GM19035 (cell line): ENCODE results near the gene CPNE2.
"Not testable (repeated sequence)": the region's sequence is repeated elsewhere in the genome, so short reads cannot be mapped to it uniquely, and the experiment has no call there.

Source experiments
- ATAC-seq: cut with Tn5 transposase; IDR thresholded peaks from one replicate; pipeline ENCODE4 v1.9.1; 2021; ENCODE audit not compliant: unreplicated experiment

CPNE2 gene

DNA sequence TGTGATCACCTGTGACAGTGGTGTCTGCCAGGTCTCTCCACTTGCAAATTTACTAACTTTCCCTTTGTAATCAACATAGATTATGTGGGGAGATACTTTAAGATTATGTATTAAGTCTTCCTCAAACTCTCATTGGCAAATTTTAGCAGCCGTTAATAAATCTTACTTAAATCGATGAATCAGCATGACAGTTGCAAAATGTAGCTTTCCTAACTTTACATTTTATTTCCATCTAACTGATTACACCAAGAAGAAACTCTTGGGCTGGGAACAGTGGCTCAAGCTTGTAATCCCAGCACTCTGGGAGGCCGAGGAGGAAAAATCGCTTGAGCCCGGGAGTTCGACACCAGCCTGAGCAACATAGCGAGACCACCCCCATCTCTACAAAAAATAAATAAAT lies 23.3 kb upstream of the CPNE2 start:
- ATAC-seq: no peak

DNA sequence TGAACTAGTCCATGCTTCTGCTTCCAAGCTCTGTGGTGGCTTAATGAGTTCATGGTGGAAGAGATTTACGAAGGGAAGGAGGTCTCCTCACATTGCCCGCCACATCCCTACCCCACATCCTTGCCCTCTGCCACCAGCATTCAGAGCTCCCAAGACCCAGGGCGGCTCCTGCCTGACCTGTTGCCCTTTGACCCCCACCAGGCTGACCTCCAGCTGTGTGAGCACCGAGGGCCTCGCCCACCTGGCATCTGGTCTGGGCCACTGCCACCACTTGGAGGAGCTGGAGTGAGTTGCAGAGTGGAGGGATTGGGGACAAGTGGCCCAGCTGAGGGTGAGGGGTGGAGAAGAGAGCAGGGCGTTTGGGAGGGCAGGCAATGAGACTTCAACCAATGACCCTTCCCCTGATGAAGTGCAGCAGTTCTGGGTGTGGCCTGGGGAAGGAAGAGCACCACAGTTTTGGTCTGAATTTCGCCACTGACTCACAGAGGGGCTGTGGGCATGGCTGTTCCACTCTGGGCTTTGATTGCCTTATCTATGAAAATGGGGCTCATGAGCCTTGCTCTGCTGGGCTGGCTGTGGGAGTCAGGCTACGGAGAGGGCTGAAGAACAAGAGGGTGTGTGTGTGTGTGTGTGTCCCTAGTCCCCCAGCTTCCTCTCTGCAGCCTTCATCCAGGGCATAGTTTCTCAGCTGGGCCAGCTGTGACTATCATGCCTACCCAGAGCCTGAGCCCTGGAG lies 22.6 kb upstream of the CPNE2 start:
- no peak for ATAC-seq

DNA sequence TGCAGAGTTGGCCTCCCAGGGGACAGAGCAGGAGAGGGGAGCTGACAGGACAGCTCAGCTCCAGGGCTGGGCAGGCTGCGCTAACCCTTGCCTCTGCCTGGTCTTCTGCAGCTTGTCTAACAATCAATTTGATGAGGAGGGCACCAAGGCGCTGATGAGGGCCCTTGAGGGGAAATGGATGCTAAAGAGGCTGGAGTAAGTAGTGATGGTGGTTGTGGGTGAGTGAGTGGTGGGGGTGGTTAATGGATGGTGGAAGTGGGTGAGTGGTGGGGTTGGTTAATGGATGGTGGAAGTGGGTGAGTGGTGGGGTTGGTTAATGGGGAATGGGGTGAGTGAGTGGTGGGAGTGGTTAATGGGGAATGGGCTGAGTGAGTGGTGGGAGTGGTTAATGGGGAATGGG lies 22.0 kb upstream of the CPNE2 start:
- no peak for ATAC-seq

DNA sequence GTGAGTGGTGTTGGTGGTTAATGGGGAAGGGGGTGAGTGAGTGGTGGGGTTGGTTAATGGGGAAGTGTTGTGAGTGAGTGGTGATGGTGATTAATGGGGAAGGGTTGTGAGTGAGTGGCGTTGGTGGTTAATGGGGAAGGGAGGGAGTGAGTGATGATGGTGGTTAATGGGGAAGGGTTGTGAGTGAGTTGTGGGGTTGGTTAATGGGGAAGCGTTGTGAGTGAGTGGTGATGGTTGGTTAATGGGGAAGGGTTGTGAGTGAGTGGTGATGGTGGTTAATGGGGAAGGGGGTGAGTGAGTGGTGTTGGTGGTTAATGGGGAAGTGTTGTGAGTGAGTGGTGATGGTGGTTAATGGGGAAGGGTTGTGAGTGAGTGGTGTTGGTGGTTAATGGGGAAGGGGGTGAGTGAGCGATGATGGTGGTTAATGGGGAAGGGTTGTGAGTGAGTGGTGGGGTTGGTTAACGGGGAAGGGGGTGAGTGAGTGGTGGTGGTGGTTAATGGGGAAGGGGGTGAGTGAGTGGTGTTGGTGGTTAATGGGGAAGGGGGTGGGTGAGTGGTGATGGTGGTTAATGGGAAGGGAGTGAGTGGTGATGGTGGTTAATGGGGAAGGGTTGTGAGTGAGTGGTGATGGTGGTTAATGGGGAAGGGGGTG lies 21.2 kb upstream of the CPNE2 start:
- ATAC-seq: not testable (repeated sequence)

DNA sequence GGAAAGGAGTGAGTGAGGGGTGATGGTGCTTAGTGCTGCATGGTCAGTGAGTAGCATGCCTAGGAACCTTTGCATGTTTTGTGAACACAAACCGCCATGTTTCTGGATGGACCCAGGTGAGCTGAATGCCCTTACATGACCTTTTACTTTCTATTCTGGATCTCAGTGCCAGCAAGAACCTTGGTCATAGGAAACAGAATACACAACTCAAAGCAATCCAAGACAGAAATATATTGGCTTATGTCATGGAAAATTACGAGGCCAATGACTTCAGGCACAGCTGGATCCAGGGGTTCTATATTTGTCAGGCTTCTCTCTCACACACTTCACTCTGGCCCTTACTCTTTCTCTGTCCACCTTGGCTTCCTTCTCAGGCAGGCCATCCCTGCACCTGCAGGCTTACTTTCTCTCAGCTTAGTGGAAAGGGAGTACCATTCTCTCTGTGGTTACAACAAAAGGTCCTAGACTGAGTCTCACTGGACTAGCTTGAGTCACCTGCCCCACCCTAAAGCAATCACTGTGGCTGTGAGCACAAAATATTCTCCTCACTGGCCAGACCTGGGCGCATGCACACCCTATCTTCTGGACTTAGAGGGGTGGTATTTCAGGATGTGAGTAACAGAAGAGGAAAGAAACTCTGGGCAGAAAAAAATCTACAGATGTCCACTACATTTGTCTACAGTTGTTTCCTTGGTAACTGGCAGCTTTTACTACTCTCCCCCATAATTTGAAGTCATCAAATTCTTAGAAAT lies 20.4 kb upstream of the CPNE2 start:
- ATAC-seq: no peak

DNA sequence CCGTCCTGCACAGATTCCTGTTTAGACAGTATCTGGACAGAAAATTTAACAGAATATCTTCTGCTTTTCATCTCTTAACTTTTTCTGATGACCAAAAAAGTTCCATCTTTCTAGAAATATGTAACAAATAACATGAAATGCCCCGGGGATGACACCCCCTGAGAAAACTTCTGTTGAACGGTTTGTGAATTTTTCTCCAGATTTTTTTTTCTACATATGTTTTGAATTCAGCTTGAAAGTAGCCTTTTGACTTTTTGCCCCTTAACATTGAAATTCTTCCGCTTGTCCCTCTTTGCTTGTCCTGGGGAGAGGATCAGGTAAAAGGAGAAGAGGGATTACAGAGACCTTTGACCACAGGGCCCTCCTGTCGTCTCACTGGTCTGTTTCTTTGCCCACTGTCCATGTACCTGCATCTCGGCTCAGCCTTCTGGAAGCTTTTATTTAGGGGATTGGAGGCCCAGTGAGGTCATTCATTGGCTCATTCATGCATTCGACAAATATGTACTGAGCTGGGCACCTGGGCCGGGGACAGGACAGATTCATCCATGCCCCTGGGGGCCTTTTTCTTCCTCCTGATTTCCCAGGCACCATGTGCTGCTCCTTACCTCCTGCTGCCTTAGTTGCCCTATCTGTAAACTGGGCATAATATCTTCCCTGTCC lies 19.6 kb upstream of the CPNE2 start:
- ATAC-seq: no peak

DNA sequence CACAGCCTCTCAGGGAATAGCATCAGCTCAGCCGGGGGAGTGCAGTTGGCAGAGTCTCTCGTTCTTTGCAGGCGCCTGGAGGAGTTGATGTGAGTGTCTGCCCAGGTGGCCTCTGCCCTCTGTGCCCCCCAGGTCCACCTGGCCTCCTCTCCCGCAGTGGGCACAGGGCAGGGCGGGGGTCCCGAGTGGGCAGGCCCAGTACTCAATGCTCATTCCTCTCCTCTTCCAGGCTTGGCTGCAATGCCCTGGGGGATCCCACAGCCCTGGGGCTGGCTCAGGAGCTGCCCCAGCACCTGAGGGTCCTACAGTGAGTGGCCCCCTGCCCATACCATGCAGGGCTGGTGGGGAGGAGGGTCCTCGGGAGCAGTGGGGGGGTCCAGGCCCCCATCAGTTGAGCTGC lies 14.7 kb upstream of the CPNE2 start:
- no peak for ATAC-seq

DNA sequence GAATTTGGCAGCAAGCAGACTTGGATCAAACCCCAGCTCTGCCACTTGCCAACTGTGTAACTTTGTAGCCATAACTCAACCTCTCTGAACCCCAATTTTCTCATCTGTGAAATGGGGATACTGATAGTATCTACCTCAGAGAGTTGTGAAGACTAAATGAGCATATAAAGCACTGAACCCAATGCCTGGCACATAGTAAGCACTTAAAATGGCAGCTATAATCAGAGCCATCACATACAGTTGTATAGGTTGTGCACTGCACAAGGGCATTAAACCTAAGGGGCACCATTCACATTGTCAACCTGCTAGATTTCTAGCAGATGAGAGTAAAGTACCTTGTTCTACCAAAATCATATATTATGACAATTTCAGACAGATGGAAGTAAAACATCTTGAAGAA lies 10.6 kb upstream of the CPNE2 start:
- no peak for ATAC-seq

DNA sequence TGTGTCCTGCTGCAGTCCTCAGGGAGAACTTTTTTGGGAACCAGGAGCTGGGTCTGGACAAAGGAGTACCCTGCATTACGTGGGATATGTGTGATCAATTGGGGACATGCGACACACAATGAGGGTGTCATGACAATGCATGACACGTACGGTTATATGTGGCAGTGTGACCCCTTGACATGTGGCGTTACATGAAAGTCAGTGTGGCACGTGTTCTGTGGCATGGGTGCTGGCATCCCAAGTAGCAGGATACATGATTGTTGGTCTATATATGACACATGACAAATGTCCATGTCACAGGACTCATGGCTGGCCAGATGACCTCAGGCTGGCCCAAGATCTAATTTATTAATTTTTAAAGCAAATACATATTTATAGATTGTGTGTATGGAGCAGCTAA lies 9.7 kb upstream of the CPNE2 start:
- ATAC-seq: no peak

DNA sequence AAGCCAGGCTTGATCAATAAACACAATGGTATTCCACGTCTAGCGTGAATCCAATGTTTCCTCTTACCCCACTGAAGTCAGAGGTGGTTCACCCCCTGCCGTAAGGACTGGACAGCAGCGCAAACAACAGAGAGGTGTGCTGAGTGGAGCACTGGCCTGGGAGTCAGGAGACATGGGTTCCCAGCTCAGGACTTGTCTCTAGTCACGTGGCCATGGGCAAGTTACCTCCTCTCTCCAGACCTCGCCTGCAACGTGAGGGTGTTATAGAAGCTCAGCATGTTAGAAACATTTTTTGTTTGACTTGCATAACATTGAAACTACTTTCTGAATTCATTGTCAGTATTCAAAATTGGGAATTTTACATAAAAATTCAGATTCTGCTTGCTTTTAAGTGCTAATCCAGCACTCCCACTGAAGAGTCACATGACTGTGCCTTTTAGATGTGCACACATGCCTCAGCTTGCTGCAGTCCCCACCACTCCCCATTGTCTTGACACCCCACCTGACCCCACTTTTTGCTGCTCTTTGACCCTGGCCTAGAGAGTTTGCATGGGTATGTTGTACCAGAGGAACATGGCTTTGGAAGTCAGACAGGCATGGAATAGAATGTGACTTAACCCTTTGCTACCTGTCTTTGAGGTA lies 8.8 kb upstream of the CPNE2 start:
- ATAC-seq: no peak

DNA sequence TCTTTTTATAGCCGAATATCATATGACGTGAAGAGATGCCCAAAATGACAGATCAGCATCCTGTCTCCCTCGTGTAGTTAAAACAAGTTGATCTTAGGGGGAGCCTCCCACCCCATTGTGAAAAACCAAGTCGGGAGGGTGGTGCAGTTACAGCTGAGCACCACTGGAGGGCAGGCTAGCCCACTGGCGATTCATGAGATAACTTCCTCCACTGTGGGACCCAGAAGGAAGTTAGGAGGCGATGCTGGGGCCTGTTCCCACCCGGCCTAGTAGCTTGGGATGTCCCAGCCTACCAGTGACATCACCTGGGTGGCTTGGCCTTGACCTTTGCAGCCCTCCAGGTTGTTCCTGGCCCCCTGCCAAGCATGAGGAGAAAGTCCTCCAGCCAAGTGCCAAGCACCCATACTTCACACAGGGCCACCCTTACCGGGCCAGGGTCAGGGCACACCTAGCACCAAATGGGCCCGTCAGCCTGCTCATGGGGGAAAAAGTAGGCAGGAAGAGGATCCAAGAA lies 8.1 kb upstream of the CPNE2 start:
- no peak for ATAC-seq

DNA sequence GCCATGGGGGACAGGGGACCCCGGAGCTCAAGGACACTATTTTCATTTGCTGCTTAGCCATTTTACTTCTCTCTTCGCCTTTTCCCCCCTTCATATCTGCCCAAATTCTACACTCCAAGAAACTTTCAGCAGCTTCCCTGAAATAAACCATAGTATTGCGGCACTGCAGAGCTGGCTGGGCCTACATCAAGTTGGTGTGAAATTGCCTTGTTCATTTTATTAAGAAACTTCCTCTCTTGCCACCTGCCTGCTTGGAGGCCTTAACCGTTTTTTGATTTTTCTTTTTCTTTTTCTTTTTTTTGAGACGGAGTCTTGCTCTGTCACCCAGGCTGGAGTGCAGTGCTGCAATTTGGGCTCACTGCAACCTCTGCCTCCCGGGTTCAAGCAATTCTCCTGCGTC lies 7.4 kb upstream of the CPNE2 start:
- ATAC-seq: no peak

DNA sequence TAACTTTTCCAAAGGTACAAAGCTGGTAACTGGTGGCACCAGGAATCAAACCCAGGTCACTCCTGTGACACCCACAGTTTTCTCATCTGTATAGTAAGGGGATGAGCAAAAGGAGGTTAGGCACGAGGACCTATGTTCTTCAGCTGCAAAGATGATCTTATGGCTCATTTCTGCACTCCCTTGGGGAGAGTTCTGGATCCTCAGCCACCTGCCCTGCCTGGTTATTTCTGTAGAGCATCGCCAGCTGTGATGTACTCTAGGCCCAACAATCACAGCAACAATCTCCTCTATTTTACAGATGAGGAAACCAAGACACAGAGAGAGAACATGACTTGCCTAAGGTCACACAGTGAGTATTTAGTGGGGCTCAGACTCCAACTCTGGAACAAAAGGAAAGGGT lies 5.4 kb upstream of the CPNE2 start:
- ATAC-seq: no peak

DNA sequence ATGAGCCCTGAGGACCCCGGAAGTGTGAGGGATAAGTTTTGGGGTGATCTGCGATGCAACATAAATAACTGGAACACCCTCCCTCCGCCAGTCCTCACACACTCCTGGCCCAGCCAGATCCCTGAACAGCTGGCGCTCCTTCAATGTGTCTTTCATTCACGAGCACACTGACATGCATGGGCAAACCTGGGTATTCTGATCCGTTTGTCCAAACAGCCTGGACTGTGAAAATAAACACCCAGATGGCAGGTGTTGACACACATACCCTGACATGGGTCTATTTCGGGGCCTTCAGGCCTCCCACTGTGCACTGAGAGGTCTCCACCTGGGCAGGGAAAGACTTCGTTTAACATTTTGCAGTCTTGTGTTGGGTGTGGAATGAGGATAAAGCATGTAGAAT lies 3.0 kb upstream of the CPNE2 start:
- no peak for ATAC-seq

DNA sequence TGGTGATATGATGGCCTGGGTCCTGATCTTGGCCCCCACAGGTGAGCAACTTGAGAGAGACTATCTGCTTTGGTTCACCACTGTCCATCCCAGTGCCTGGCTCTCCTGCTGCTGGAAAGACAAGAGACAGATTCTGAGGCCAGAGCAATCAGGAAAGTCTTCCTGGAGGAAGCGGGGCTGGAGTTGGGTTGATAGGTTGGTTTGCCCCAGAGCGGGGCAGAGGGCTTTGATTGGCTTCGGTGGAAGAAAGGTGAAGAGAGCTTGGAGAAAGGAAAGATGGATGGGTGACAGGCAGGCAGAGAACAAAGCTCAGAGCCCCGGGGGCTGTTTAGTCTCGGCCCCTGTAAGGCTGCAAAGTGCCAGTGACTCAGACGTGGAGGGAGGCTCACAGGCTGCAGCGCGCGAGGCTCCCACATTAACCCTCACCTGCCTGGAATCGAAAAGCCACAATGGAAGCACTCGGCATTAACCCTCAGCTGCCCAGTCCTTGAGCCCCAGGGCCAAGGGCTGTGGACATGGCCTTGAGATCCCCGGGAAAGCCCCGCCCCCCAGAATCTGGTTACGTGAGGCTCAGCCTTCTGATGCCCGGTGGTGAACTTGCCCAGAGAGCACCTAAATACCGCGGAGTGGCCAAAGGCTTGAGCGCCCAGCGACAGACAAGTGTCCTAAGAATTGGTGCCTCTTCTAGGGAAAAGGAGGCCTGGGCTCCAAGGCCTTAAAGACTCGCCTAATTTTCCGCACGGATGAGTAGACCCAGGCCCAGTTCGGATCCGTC lies 996 bp upstream of the CPNE2 start:
- no peak for ATAC-seq

DNA sequence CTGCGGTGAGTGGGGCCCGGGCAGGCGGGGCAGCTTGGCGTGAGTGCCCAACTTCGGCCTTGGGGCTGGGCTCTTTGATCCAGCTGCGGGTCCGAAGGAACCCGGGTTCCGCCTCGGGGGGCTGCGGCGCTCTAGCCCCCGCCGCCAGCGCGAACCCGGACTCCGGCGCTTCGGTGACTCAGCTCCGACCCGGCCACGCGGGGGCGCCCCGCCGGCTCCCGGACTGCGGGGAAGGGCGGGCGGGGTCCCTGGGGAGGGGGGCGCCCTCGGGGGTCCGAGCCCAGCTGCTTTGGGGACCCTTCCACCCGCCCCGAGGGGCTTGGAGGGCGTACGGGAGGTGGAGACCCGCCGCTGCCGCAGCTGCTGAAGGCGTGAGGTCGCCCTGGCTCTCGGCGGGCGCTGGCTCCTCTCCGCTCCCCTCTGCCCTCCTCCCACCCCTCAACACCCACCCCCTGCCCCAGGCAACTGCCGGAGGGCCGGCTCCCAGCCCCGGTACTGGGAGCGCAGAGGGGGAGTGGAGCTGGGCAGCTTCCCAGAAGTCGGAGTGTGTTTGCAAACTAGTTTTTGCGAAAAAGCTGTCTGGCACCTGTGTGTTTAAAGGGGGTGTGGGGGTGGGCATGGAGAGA lies 516 bp downstream of the CPNE2 start:
- ATAC-seq: no peak

DNA sequence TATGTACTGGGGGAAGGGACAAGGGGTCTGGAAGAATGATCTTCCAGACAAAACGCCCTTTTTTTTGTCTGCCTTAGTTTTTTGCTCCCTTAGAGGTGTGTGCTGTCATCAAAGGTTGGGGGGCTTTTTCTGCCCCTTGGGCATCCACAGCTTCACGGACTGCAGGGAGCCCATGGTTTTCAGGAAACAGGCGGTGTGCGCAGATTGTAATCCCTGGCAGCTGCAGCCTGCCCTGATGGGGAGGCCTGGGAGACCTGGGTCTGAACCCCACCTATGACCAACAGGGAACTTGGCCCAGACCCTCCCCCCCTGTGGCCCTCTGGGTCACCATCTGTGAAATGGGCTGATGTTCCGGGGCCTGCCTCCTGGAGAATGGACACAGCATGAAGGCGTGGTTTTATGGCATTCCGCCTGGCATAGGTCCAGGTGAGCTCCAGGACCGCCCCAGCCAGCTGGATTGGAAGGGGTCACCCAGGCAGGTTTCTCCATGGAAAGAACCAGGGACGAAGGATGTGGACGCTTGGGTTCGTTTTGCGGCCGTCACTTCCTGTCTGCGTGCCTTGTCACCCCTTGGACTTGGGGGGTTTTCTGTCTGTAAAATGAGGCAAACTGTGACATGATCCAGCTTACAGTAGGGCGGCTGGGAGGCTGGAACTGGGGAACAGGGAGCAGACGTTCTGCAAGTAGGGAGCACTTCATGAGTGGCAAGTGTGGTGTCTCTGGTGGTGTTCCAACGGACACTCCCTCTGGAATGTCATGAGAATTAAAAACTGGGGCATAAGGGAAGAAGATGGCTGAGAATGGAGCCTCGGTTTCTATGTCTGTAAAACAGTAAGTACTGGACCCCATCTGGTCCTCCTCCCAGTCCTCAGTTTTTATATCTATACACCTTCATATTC lies 1.5 kb downstream of the CPNE2 start:
- ATAC-seq: no peak

DNA sequence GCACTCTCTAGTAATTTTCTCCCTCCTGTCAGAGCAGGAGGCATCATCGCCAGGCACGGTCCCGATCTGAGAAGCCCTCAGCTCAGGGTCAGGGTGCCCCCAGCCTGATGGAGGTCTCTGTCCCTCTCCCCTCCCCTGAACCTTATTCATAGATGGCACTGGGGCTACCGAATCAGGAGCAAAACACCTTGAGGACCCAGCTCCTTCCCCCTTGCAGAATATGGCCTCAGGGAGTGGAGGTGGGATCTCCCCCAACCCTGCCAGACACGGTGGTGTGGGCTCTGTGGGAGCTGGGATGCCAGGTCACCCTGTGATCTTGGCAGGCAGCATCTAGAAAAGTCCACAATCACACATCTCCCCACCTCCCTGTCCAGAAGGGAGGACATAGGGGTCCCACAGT lies 2.5 kb downstream of the CPNE2 start:
- ATAC-seq: no peak

DNA sequence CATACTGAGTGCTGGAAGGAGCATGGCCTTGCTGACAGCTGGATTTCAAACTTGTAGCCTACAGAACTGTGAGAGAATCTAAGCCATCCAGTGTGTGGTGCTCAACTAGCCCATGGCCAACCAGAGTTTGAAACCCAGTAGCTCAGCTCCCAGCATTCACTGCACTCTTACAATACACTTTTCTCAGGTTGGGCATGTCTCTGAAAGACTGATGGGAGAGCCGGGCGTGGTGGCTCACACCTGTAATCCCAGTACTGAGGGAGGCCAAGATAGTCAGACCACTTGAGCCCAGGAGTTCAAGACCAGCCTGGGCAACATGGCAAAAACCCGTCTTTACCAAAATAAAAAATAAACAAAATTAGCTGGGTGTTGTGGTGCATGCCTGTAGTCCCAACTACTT lies 3.8 kb downstream of the CPNE2 start:
- no peak for ATAC-seq
